GM21619 (cell line): ENCODE measurements around the gene POU2AF1.

Source experiments
- ATAC-seq: cut with Tn5 transposase; IDR thresholded peaks from one replicate; pipeline ENCODE4 v1.9.1; 2021; ENCODE audit not compliant: unreplicated experiment

Gene POU2AF1

DNA sequence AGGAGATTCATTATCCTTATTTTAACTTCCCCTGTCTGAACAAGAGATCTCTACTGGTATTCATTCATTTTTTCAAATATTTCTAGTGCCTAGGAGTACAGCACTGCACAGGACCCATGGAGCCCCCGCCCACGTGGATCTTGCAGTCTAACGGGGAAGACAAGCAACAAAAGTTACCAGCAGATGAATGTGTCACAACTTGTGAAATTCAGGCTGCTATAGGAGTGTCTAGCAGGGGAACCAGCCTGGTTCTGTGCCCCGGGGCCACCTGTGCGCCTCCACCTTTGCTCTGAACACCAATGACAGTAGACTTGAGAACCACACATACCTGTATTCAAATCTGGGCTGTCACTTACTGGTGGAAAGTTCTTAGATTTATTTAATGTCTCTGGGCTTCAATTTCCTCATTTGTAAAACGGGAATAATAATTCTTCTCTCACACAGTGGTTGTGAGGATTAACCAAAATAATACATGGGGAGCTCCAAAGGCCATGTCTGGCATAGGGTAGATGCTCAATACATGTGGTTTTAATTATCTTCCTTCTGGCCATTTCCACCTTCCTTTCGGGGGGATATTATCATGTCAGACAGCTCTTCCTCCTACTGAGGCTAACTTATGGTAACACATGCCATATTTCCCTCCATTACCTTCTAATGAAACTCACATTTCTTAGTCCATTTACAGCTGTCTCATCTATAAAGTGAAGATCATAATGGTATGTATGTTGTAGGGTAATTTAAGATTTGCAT lies 17.8 kb downstream of the POU2AF1 start:
- ATAC-seq, result no peak

- ATAC-seq, result no peak
Measured at GRCh38 chr11:111360150-111361043, 18.7 kb downstream of the POU2AF1 start.

- no peak for ATAC-seq
Measured at GRCh38 chr11:111359223-111360149, 19.6 kb downstream of the POU2AF1 start.

DNA sequence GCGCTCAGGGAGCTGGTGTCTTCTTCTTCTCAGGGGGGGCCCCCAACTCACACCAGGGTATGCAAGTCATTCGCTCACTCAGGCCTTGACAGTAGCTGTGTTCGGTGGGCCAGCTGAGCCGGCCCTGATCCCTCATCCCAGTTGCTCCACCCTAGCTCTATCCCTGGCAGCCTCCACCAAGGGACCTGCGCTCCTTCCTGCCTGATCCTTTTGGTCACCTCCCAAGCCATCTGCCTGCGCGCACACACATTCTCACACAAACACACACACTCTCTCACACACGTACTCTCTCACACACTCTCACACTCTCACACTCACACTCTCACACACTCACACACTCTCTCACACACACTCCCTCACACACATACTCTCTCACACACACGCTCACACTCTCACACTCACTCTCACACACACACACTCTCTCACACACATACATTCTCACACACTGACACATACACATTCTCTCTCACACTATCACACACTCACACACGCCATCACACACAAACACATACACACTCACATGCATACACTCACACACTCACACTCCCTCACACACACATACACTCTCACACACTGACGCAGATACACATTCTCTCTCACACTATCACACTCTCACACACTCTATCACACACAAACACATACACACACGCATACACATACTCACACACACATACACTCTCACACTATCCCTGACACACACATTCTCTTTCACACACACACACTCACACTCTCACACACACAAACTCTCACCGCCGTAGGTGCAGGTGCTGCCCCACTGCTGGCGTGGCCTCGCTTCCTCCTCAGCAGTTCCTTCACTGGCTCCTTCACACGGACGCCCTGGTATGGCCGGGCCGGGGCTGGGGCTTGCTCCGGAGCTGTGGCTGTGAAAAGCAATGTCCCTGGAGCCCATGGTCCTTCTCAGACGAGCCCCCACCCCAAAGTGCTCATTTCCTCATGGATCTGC lies 20.8 kb downstream of the POU2AF1 start:
- ATAC-seq, result no peak

DNA sequence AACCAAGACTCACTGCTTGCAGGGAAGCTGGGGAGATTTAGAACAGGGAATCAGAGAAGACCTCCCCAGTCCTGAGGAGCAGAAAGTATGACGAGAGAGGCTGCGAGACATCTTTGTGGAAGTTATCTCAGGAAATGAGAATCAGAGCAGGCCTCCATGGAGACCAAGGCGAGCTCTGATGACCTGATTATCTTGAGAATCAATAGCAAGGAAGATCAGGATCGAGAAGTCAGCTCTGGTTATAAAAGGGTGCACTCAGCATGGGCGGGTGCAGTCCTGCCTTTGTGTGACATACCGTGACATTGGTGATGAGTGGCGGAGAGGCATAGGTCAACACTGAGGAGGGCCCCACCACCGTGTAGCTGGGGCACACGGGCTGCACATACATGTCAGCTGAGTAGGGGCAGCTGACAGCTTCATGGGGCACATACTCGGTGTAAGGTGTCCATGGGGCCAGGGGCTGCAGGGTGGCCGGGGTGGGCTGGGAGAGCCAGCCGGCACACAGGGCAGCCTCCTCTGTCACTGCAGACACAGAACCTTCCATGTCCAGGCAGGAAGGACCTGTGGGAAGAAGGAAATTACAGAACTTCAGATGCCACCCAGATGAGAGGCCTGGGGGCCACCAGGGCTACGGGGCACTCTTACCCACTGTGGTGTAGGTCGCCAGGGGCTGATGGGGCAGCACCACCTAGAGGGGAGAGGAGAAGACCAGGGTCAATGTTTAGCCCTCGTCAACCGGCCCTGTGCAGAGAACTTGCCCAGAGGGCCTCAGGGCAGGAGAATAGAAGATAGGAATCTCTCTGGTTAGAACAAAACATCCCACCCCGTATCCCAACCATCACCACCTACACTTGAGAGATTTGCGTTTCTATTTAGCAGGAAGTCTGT lies 21.7 kb downstream of the POU2AF1 start:
- no peak for ATAC-seq

GRCh38 chr11:111356660-111357048 lies 22.4 kb downstream of the POU2AF1 start:
- ATAC-seq, result no peak

DNA sequence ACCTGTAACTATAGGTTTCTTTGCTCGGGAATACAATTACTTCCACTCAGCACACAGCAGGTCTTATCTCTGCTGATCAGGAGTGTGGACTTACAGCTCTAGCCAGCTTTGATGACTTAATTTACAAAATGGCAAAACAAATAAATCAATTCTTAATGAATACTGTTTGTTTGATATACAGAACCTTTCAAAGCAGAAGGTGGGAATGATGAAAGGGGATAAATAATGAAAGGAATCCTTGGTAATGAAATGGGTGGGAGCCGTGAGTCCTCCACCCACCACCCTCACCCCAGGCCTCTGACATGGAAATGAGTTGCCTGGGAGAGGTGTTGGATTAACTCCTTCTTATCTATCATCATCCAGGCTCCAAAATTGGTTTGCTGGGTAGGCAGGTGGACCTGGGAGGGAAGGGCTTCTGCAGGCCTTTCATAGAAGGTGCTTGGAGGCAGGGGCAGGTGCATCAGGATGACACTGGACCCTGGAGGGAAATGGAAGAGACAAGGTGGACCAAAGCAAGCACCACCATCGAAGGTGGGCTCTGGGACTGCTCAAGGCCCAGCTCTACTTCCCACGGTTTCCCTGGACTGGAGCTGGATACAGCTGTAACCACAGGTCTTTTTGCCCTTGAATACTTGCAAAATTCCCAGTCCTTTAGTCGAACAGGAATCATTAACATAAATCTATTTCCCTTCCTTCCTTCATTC lies 23.0 kb downstream of the POU2AF1 start:
- ATAC-seq, result no peak

DNA sequence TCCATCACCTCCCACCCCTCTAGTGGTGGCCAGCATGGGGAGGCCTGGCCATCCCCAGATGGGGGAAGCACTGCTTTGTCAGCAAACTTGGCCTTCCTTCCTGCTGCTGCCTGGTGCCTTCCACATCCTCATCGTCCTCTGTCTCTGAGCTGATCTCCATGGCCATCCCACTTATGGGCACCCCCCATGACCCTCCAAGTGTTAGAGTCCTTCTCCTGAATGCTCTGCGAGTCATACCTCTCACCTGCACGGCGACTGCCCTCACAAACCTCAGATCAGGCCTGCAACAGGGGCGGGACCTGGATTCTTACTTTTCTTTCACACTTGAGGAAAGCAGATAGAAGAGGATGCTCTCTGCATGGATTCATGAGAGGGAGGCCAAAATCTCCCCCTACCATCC lies 24.0 kb downstream of the POU2AF1 start:
- ATAC-seq, result no peak

DNA sequence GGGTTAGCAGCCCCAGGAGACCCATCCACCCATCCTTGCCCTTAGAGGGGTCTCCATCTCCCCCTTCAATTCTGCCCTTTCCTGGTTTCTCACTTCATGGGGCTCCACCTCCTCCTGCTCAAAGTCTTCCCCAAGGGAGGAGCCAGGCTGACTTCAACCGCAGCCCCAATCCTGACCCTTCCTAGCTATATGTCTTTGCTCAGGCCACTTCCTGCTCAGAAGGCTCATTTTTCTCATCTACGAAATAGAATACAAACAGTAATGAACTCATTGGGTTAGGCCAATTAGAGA lies 24.5 kb downstream of the POU2AF1 start:
- no peak for ATAC-seq

DNA sequence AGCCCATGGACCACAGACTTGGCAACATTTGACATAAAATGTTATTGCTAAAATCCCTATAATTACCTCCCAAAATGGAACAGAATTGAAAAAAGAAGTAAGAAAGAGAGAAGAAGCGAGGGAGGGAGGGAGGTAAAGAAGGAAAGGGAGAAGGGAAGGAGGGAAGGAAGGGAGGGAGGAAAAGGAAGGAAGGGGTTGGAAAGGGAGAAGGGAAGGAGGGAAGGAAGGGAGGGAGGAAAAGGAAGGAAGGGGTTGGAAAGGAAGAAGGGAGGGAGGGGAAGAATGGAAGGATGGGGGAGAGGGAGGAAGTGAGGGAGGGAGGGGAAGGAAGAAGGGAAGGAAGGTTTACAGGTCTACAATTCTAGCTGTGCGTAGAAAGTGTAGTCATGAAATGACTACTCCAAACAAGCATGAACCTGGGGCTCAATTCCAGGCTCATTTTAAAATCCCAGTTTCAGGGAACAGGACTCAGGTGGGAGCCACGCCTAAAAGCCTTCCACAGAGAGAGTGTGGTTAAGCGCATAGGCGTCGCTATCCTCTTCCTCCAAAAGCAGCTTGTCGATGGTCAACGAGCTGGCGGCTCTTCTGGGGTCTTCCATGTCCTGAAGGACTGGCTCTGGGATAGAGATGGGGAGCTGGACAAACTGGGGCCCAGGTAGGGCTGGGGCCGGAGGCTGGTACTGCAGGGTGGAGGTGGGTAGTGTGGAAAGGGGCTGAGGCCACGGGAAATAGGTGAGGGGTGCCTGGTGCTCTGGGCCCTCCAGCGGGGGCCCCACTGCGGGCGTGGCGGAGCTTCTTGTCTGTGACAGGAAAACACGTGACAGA lies 25.1 kb downstream of the POU2AF1 start:
- no peak for ATAC-seq

GRCh38 chr11:111352935-111353710 lies 26.0 kb downstream of the POU2AF1 start:
- no peak for ATAC-seq

DNA sequence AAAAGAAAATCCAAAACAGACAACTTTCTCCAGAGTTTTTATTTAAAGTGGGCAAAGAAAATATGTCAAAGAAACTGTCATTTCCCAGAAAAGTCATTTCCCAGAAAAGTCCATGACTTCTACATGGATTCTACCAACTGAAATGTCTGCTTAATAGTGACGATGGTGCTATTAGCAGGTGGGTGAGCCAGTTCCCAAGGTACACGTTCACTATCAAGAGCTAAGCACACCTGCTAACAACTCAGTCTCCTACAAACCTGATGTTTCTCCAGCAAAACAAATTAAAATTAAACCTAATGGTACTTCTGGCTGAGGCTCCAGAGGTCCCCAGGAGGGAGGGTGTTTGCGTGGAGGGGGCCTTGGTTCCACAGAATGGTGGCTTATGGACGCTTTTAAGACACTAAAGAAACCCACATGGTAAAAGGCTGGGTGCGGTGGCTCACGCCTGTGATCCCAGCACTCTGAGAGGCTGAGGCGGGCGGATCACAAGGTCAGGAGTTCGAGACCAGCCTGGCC lies 26.8 kb downstream of the POU2AF1 start:
- ATAC-seq, result no peak

DNA sequence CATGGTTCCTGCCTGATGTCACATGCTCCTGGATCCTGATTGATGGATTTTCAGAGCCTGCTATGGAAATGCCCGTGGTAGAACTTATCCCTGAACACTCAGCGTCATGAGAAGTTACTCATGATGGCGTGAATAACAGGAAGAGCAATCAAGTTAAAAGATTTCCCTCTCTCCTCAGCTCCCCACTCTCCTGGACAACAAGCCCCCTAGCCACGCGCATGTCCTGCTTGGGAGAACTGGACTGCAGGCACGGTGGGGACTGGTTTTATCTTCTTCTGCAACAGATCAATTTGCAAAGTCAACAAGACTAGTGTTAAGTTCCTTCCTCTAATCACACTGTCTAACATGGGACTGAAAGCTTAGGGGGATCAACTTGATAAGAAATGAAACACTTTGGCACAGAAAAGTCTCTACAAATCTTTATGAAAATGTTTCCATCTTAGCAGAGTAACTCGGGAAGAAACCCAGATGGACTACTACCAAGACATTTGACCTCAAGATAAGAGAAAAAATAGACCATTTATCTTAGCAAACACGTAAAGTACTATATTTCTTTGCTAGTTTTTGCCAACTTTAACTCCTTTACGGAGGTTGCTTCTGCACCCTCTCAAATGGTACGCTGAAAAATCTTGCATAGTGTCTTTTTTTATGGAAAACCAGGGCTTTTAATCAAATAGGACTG lies 27.6 kb downstream of the POU2AF1 start:
- no peak for ATAC-seq

DNA sequence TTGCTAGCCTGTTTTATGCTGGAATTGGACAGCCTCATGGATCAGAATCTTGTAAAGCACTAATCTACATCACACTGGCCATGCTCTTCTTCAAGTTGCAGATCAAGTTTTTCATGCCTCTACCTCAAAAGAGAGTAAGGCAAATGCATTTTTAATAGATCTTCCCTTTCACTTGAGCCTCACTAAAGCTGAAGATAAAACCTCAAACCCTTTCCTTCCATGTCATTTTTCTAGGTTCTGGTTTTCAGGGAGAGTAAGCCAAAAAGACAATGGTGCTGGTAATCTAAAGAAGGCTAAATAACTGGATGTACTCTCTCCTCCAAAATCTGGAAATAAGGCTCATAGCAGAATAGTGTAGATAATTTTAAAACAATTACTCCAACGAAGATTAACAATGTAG lies 28.3 kb downstream of the POU2AF1 start:
- no peak for ATAC-seq

DNA sequence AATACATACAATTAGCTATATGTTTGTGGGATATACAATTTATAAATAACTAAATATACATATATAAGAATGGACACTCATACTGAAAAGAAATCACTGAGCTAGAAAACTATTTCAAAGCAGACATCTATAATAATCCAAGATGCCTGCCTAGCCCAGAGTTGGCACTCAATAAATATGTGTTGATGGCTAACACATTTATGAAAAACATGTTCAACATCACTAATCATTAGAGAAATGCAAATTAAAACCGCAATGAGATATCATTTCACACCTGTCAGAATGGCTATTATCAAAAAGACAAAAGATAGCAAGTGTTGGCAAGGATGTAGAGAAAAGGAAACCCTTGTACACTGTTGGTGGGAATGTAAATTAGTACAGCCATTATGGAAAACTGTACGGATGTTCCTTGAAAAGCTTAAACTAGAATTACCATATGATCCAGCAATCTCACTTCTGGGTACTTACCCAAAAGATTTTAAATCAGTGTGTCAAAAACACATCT lies 29.8 kb downstream of the POU2AF1 start:
- no peak for ATAC-seq

GRCh38 chr11:111348147-111348546 lies 30.9 kb downstream of the POU2AF1 start:
- ATAC-seq, result no peak
